ENCODE data around the gene TOMM5. TPM values are rescaled to one million over a fixed set of nuclear protein-coding genes. Genes with fewer than 3 reads are reported as not detected.

TOMM5 gene
- total and polyA plus RNA-seq, 2 of the 4 experiments (the other 2 are of a cell fraction) = 159 to 206 TPM

- 8% methylated on average over 2 of the region's 5 CpGs; no CpG with 5 or more reads in 1 of the 2 experiments for WGBS, 2 experiments (ENCODE audit: extremely low coverage in 2 of 2, insufficient read length in 1 of 2)
- POLR2A ChIA-PET (ENCODE audit: unreplicated experiment) = no interaction called here
- peak overlapping the region; percentile 30; the same call in 1 of the 2 replicates for H2BK120ac ChIP-seq (ENCODE audit: low read depth, low read length)
- dilution Hi-C loops (cut with HindIII; ENCODE audit: low sequenced_read_pairs, unreplicated experiment) = no loop called here
- H3K14ac ChIP-seq (replicated peaks; ENCODE audit: low read depth, low read length) = peak overlapping the region; percentile 29
- peak overlapping the region; percentile 72 for H3K27ac ChIP-seq (ENCODE audit: insufficient read depth, low read length)
- no peak overlapping the region for H2BK15ac ChIP-seq (ENCODE audit: low read depth, low read length)
- CTCF ChIA-PET = interaction anchor here (0.5 to 0.6 kb wide), 2 partner anchors 237 to 674 kb away, joined by 3 to 4 read pairs; no protein-coding TSS in a partner anchor
- no peaks in the 10 kb centered on the region for H3K9me3 ChIP-seq (ENCODE audit: control insufficient read depth, insufficient read depth, low read length)
- DNase-seq (no peak), ATAC-seq (ENCODE audit: low read depth) (peak; percentile 4)
- H2AK9ac ChIP-seq (replicated peaks; ENCODE audit: low read depth, low read length, poor library complexity) = peak overlapping the region; percentile 2
- peak overlapping the region; percentile 19; the same call in 1 of the 2 replicates for H4K91ac ChIP-seq (ENCODE audit: insufficient read depth, low read depth, low read length)
- H2AFZ ChIP-seq (replicated peaks; ENCODE audit: low read length, poor library complexity) = peak overlapping the region; percentile 97
- H3K4me2 ChIP-seq (ENCODE audit: low read depth, low read length) = peak overlapping the region; percentile 76
- H3K9me1 ChIP-seq (ENCODE audit: insufficient read depth, low read length) = no peaks in the 10 kb centered on the region
- intact Hi-C loops (cut with micrococcal nuclease) = no loop called here
- peak overlapping the region; percentile 4 to 61; a peak in 2 of 4 replicates for H4K8ac ChIP-seq (ENCODE audit: low read depth in 2 of 2, low read length in 2 of 2)
- no peak overlapping the region for H2BK20ac ChIP-seq (ENCODE audit: low read depth, low read length)
- H3K4me1 ChIP-seq (ENCODE audit: control insufficient read depth, insufficient read depth, low read length) = peaks cover 11% of the 10 kb centered on the region
- H3K4ac ChIP-seq (ENCODE audit: low read depth, low read length) = peak overlapping the region; percentile 7
- no TSS peak for BruUV-seq (replicated peaks)
- peak overlapping the region; percentile 0; the same call in 1 of the 2 replicates for H3K18ac ChIP-seq (ENCODE audit: low read depth, low read length)
- in situ Hi-C loops (cut with MboI; ENCODE audit: low sequenced_read_pairs) = no loop called here
- peak overlapping the region; percentile 14; the same call in 1 of the 2 replicates for H3K56ac ChIP-seq (ENCODE audit: extremely low read depth, insufficient read depth, low read length)
- TF ChIP-seq RCOR1 (IDR thresholded peaks at IDR 0.05; ENCODE audit: insufficient replicate concordance, low read length) (no peak), CHD1 (IDR thresholded peaks at IDR 0.05; ENCODE audit: low read depth, low read length) (no peak), RFX5 (IDR thresholded peaks at IDR 0.05; ENCODE audit: low read depth, low read length) (no peak), SMC3 (IDR thresholded peaks at IDR 0.05; ENCODE audit: low read depth, low read length) (no peak), BHLHE40 (IDR thresholded peaks at IDR 0.05; ENCODE audit: low read depth, low read length) (no peak), ELK1 (IDR thresholded peaks at IDR 0.05; ENCODE audit: borderline replicate concordance, low read depth, low read length) (no peak), CTCF (conservative IDR thresholded peaks at IDR 0.05; ENCODE audit: low read depth, low read length) (no peak), CEBPB (IDR thresholded peaks at IDR 0.05; ENCODE audit: low read depth, low read length) (no peak), NFE2L2 (IDR thresholded peaks at IDR 0.05; ENCODE audit: low read depth, low read length) (no peak), FOS (IDR thresholded peaks at IDR 0.05; ENCODE audit: low read depth, low read length) (no peak), MAFK (IDR thresholded peaks at IDR 0.05; ENCODE audit: low read depth, low read length) (no peak), USF2 (IDR thresholded peaks at IDR 0.05; ENCODE audit: low read depth, low read length) (no peak), RAD21 (IDR thresholded peaks at IDR 0.05; ENCODE audit: low read length) (no peak), MXI1 (IDR thresholded peaks at IDR 0.05; ENCODE audit: borderline replicate concordance, low read depth, low read length) (no peak), MAZ (IDR thresholded peaks at IDR 0.05; ENCODE audit: borderline replicate concordance, low read depth, low read length) (no peak), POLR2A (IDR thresholded peaks at IDR 0.05; ENCODE audit: low read depth, low read length) (no peak)
- no peak overlapping the region for H4K5ac ChIP-seq (ENCODE audit: low read depth, low read length)
- H3K27me3 ChIP-seq (ENCODE audit: control insufficient read depth, insufficient read depth, low read length) = no peaks in the 10 kb centered on the region
- H3K79me1 ChIP-seq (ENCODE audit: low read depth in 1 of 2, low read length in 2 of 2) = peaks cover 31 to 65% of the 10 kb centered on the region in 2 experiments
- H4K20me1 ChIP-seq (ENCODE audit: insufficient read depth, low read length) = no peaks in the 10 kb centered on the region
- H3K4me3 ChIP-seq (ENCODE audit: insufficient read depth, low read depth, low read length) = peak overlapping the region; percentile 73
- peak overlapping the region; percentile 36 for H2BK5ac ChIP-seq (ENCODE audit: low read depth, low read length, poor library complexity, severe bottlenecking)
- peak overlapping the region; percentile 54; the same call in 1 of the 2 replicates for H3K23ac ChIP-seq (ENCODE audit: low read depth, low read length)
- no peak overlapping the region for H2AK5ac ChIP-seq (ENCODE audit: low read depth, low read length)
- peak overlapping the region; percentile 83 for H3K9ac ChIP-seq (ENCODE audit: low read depth, low read length)
- peaks cover under 1% of the 10 kb centered on the region for H3K36me3 ChIP-seq (ENCODE audit: control insufficient read depth, insufficient read depth, low read length)
Measured at GRCh38 chr9:37575511-37575914, 16.9 kb downstream of the TOMM5 start.
